Natural killer cell (primary cell): Measurements from ENCODE around the gene LAP3. TPM values are rescaled to one million over a fixed set of nuclear protein-coding genes. Genes with fewer than 3 reads are reported as not detected.
"Not testable (repeated sequence)": the region's sequence is repeated elsewhere in the genome, so short reads cannot be mapped to it uniquely, and the experiment has no call there.

ENCODE experiments used
- ATAC-seq, 3 donors: fragments of 150-1000 bp in 2 of 3; fragments of 200-7000 bp in 1 of 3; cut with Tn5 transposase; 1 replicate in 1 of 3; 2 replicates in 2 of 3; pipeline ENCODE4 v1.10.0; 2021; ENCODE audit warnings: mild to moderate bottlenecking in 2 of 3, moderate library complexity in 2 of 3
- DNase-seq, 2 donors: peaks; one replicate each; pipeline versions ENCODE4 v3.0.0 to v3.0.0-alpha.2; 2013 to 2021; ENCODE audit warnings: mixed read lengths in 1 of 2
- H3K27ac ChIP-seq: one replicate; pipeline ENCODE4 v1.5.1; 2013; ENCODE audit warnings: mild to moderate bottlenecking, low read length
- H3K27me3 ChIP-seq: one replicate; pipeline ENCODE4 v1.6.1; 2013; ENCODE audit warnings: low read length; ENCODE audit not compliant: control insufficient read depth, insufficient read depth
- H3K36me3 ChIP-seq: one replicate; pipeline ENCODE4 v1.6.1; 2013; ENCODE audit warnings: low read length; ENCODE audit not compliant: control insufficient read depth, insufficient read depth
- H3K4me1 ChIP-seq: one replicate; pipeline ENCODE4 v1.6.1; 2013; ENCODE audit warnings: low read length; ENCODE audit not compliant: control insufficient read depth, insufficient read depth
- H3K4me3 ChIP-seq: one replicate; pipeline ENCODE4 v1.5.1; 2013; ENCODE audit warnings: low read length
- H3K9me3 ChIP-seq: one replicate; pipeline ENCODE4 v1.6.1; 2013; ENCODE audit warnings: low read length; ENCODE audit not compliant: control insufficient read depth, insufficient read depth
- H3K27ac Mint-ChIP-seq, 2 donors: one replicate each; pipeline ENCODE4 v1.8.0; 2022; ENCODE audit warnings: mild to moderate bottlenecking in 2 of 2, mixed read lengths in 2 of 2, moderate library complexity in 1 of 2
- H3K27me3 Mint-ChIP-seq, 2 donors: one replicate each; pipeline ENCODE4 v1.8.0; 2022; ENCODE audit warnings: low read depth in 2 of 2, mixed read lengths in 2 of 2
- H3K36me3 Mint-ChIP-seq: one replicate; pipeline ENCODE4 v1.8.0; 2022; ENCODE audit warnings: mixed read lengths
- H3K4me1 Mint-ChIP-seq, 2 donors: one replicate each; pipeline ENCODE4 v1.8.0; 2022; ENCODE audit warnings: mixed read lengths in 2 of 2
- H3K4me3 Mint-ChIP-seq: one replicate; pipeline ENCODE4 v1.8.0; 2022; ENCODE audit warnings: mild to moderate bottlenecking, moderate library complexity, mixed read lengths
- H3K9me3 Mint-ChIP-seq, 2 donors: one replicate each; pipeline ENCODE4 v1.8.0; 2022; ENCODE audit warnings: mixed read lengths in 2 of 2
- CTCF ChIP-seq: fragments of 200-600 bp; IDR thresholded peaks from one replicate; pipeline ENCODE4 v1.8.0; 2022; ENCODE audit warnings: antibody characterized with exemption
- WGBS: methylation state at CpG from one replicate; pipeline ENCODE4 v1.1.7; 2013; ENCODE audit warnings: missing lambda C conversion rate; ENCODE audit not compliant: insufficient coverage; 5-methylcytosine and 5-hydroxymethylcytosine counted together
- intact Hi-C: fragments of 100-400 bp; cut with micrococcal nuclease; formaldehyde crosslinking; loops from one replicate; pipeline ENCODE4 v1.14.2; 2022
- total RNA-seq, 4 donors: library from RNA; stranded (reverse); fragments of 120-200 nt in 1 of 4; gene quantifications; one replicate each; pipeline versions ENCODE4 v1.2.3 to v1.2.4, GENCODE V29; 2013 to 2022

LAP3 gene
- total RNA-seq, 3 donors from 2014 or later (not counting 1 experiment from before 2014, with no cell fraction given): 68.2 to 76.1 (median 71.6) TPM

- Mint-ChIP-seq H3K27me3 (peaks cover 0 to 3% of the 10 kb centered on the region in 2 donors), H3K4me1 (no peaks in the 10 kb centered on the region), H3K36me3 (no peaks in the 10 kb centered on the region), H3K4me3 (no peak overlapping the region), H3K9me3 (no peaks in the 10 kb centered on the region), H3K27ac (no peak overlapping the region)
- DNase-seq (no peak), ATAC-seq (no peak)
- no peak overlapping the region for H3K4me3 ChIP-seq
- H3K4me1 ChIP-seq: no peaks in the 10 kb centered on the region
- H3K27me3 ChIP-seq: no peaks in the 10 kb centered on the region
- intact Hi-C loops: no loop called here
- TF ChIP-seq CTCF: no peak
- H3K27ac ChIP-seq: no peak overlapping the region
- no peaks in the 10 kb centered on the region for H3K9me3 ChIP-seq
- H3K36me3 ChIP-seq: no peaks in the 10 kb centered on the region
- 93% methylated on average over 3 of the region's 3 CpGs for WGBS
Observed at GRCh38 chr4:17565846-17566245, 11.2 kb upstream of the LAP3 start.

- H3K27me3 ChIP-seq: no peaks in the 10 kb centered on the region
- Mint-ChIP-seq H3K4me3 (no peak overlapping the region), H3K27me3 (peaks cover 0 to 3% of the 10 kb centered on the region in 2 donors), H3K36me3 (no peaks in the 10 kb centered on the region), H3K27ac (no peak overlapping the region), H3K9me3 (no peaks in the 10 kb centered on the region), H3K4me1 (no peaks in the 10 kb centered on the region)
- no peaks in the 10 kb centered on the region for H3K36me3 ChIP-seq
- H3K4me1 ChIP-seq: no peaks in the 10 kb centered on the region
- no peaks in the 10 kb centered on the region for H3K9me3 ChIP-seq
- WGBS: 100% methylated on average over 2 of the region's 2 CpGs
- DNase-seq (no peak), ATAC-seq (no peak)
- H3K27ac ChIP-seq: no peak overlapping the region
- TF ChIP-seq CTCF: no peak
- no peak overlapping the region for H3K4me3 ChIP-seq
- intact Hi-C loops: no loop called here
Observed at GRCh38 chr4:17567271-17567670, 9.7 kb upstream of the LAP3 start.

- intact Hi-C loops: no loop called here
- Mint-ChIP-seq H3K27me3 (no peaks in the 10 kb centered on the region), H3K4me1 (peaks cover 19 to 24% of the 10 kb centered on the region in 2 donors), H3K36me3 (no peaks in the 10 kb centered on the region), H3K4me3 (peak overlapping the region; percentile 32), H3K9me3 (no peaks in the 10 kb centered on the region), H3K27ac (peak overlapping the region in 1 of 2 donors; percentile 41)
- H3K4me1 ChIP-seq: peaks cover 19% of the 10 kb centered on the region
- no peak overlapping the region for H3K4me3 ChIP-seq
- no peak for TF ChIP-seq CTCF
- WGBS: 100% methylated on average over 4 of the region's 4 CpGs
- no peak overlapping the region for H3K27ac ChIP-seq
- no peak for DNase-seq
- no peaks in the 10 kb centered on the region for H3K9me3 ChIP-seq
- H3K27me3 ChIP-seq: no peaks in the 10 kb centered on the region
- ATAC-seq: no peak
- H3K36me3 ChIP-seq: no peaks in the 10 kb centered on the region
Observed at GRCh38 chr4:17574206-17574605, 2.8 kb upstream of the LAP3 start.

- H3K27me3 ChIP-seq, H3K27ac Mint-ChIP-seq, H3K27ac ChIP-seq, H3K36me3 Mint-ChIP-seq, H3K9me3 ChIP-seq, H3K4me3 Mint-ChIP-seq, H3K9me3 Mint-ChIP-seq, ATAC-seq, H3K36me3 ChIP-seq, H3K4me3 ChIP-seq, DNase-seq, H3K27me3 Mint-ChIP-seq: not testable (repeated sequence)
- peaks cover 19% of the 10 kb centered on the region for H3K4me1 ChIP-seq
- H3K4me1 Mint-ChIP-seq: peaks cover 20 to 24% of the 10 kb centered on the region in 2 donors
- intact Hi-C loops: loop anchor here (5.0 kb wide), 1 partner anchor 1818 kb away; no protein-coding TSS in a partner anchor
- WGBS: 97% methylated on average over 12 of the region's 12 CpGs
Observed at GRCh38 chr4:17575177-17575576, 1.8 kb upstream of the LAP3 start.
